GM12878 (cell line): ENCODE results near the gene C5AR2. TPM values are rescaled to one million over a fixed set of nuclear protein-coding genes. Genes with fewer than 3 reads are reported as not detected.

Source experiments
- ATAC-seq: fragments of 200-7000 bp; cut with Tn5 transposase; 3 replicates; pipeline ENCODE4 v1.9.1; 2020; ENCODE audit warnings: mild to moderate bottlenecking, moderate library complexity
- BruUV-seq: library from RNA; stranded (reverse); fragments of 400-500 nt; replicated peaks from 2 replicates; lab custom pipeline; 2021; lab: Mats Ljungman, UMichigan
- CTCF ChIA-PET: fragments of 300-600 bp; sonication (Branson Sonifier 250); formaldehyde crosslinking; extraction: SDS; loops from one replicate; lab custom pipeline; 2021; ENCODE audit warnings: inconsistent platforms; lab: Yijun Ruan, JAX
- POLR2A ChIA-PET: fragments of 350-600 bp; formaldehyde crosslinking; extraction: SDS; loops from one replicate; lab custom pipeline; 2021; ENCODE audit warnings: inconsistent platforms; lab: Charles Lee
- RAD21 ChIA-PET: fragments of 300-600 bp; sonication (Branson Sonifier 250); formaldehyde crosslinking; loops from one replicate; lab custom pipeline; 2023; ENCODE audit warnings: antibody characterized with exemption; ENCODE audit not compliant: unreplicated experiment; lab: Charles Lee
- SMC1A ChIA-PET: fragments of 300-600 bp; sonication (Branson Sonifier 250); formaldehyde crosslinking; loops from one replicate; lab custom pipeline; 2023; ENCODE audit not compliant: unreplicated experiment, uncharacterized antibody; lab: Charles Lee
- DNase-seq: peaks from one replicate; pipeline ENCODE4 v3.0.0-alpha.2; 2011; ENCODE audit warnings: low read depth, low spot score
- FAIRE-seq: peaks from 3 replicates; lab custom pipeline; 2011; peaks lifted over from hg19 to GRCh38; lab: Jason Lieb, UNC
- H2AFZ ChIP-seq: 2 replicates; pipeline ENCODE4 v1.6.0; 2011; ENCODE audit warnings: low read depth, low read length, control low read depth; ENCODE audit not compliant: control insufficient read depth
- H3K27ac ChIP-seq: 2 replicates; pipeline ENCODE4 v1.5.1; 2011; ENCODE audit warnings: control low read depth; ENCODE audit not compliant: control insufficient read depth, insufficient read depth
- H3K27me3 ChIP-seq, 2 experiments: replicated peaks in 1 of 2; 2 replicates each; pipeline versions ENCODE4 v1.6.0 to v1.6.1; 2011; ENCODE audit warnings: low read length in 1 of 2; ENCODE audit not compliant: control insufficient read depth in 2 of 2, insufficient read depth in 2 of 2
- H3K36me3 ChIP-seq, 2 experiments: 2 replicates each; pipeline ENCODE4 v1.5.1; 2011; ENCODE audit warnings: low read length in 1 of 2; ENCODE audit not compliant: control insufficient read depth in 2 of 2, insufficient read depth in 2 of 2
- H3K4me1 ChIP-seq: 2 replicates; pipeline ENCODE4 v1.6.1; 2011; ENCODE audit warnings: mild to moderate bottlenecking, low read length, moderate library complexity, mixed read lengths; ENCODE audit not compliant: control insufficient read depth, insufficient read depth
- H3K4me2 ChIP-seq: 2 replicates; pipeline ENCODE4 v1.6.0; 2011; ENCODE audit warnings: control low read depth; ENCODE audit not compliant: control insufficient read depth, insufficient read depth
- H3K4me3 ChIP-seq: fragments of 200-600 bp; sonication (generic); 2 replicates; pipeline ENCODE4 v1.5.1; 2016
- H3K79me2 ChIP-seq: 2 replicates; pipeline ENCODE4 v1.6.0; 2011; ENCODE audit warnings: low read length; ENCODE audit not compliant: control insufficient read depth, insufficient read depth
- H3K9ac ChIP-seq: 2 replicates; pipeline ENCODE4 v1.8.0; 2011; ENCODE audit warnings: low read length, control low read depth, mixed read lengths; ENCODE audit not compliant: control insufficient read depth, insufficient read depth
- H3K9me3 ChIP-seq: replicated peaks from 3 replicates; pipeline ENCODE4 v1.5.1; 2011; ENCODE audit warnings: mild to moderate bottlenecking, low read length; ENCODE audit not compliant: control insufficient read depth, insufficient read depth
- H4K20me1 ChIP-seq: 2 replicates; pipeline ENCODE4 v1.6.0; 2011; ENCODE audit not compliant: control insufficient read depth, insufficient read depth
- CBFB ChIP-seq: IDR thresholded peaks from 2 replicates; pipeline ENCODE4 v1.6.1; 2016; ENCODE audit warnings: antibody characterized with exemption, low read depth
- E4F1 ChIP-seq: fragments of 450-650 bp; IDR thresholded peaks from 2 replicates; pipeline ENCODE4 v1.6.1; 2018; ENCODE audit warnings: borderline replicate concordance, mild to moderate bottlenecking; ENCODE audit not compliant: partially characterized antibody
- MTA3 ChIP-seq: IDR thresholded peaks from 2 replicates; pipeline ENCODE4 v1.6.1; 2012; ENCODE audit warnings: low read length, inconsistent platforms, borderline replicate concordance
- NKRF ChIP-seq: fragments of 450-650 bp; conservative IDR thresholded peaks from 2 replicates; pipeline ENCODE4 v1.6.1; 2017; ENCODE audit warnings: mild to moderate bottlenecking, moderate library complexity
- ZNF217 ChIP-seq: fragments of 450-650 bp; IDR thresholded peaks from 2 replicates; pipeline ENCODE4 v1.6.1; 2017; ENCODE audit warnings: antibody characterized with exemption, mild to moderate bottlenecking
- ZNF687 ChIP-seq: fragments of 450-650 bp; IDR thresholded peaks from 2 replicates; pipeline ENCODE4 v1.6.1; 2017; ENCODE audit warnings: mild to moderate bottlenecking, moderate library complexity
- WGBS: methylation state at CpG from one replicate; pipeline ENCODE4 v1.1.6; 2016; ENCODE audit warnings: low lambda C conversion rate; ENCODE audit not compliant: insufficient replicate concordance, insufficient coverage; ENCODE audit errors: missing lambda C conversion rate; 5-methylcytosine and 5-hydroxymethylcytosine counted together
- in situ Hi-C: fragments of 300-500 bp; cut with MboI; formaldehyde crosslinking; loops from 9 replicates; pipeline ENCODE4 v1.14.3; 2018; ENCODE audit warnings: mixed read lengths
- intact Hi-C: fragments of 100-400 bp; cut with micrococcal nuclease; formaldehyde crosslinking; loops from one replicate; pipeline ENCODE4 v1.14.2; 2022; ENCODE audit not compliant: unreplicated experiment
- polyA plus RNA-seq, 11 experiments: library from polyadenylated mRNA; depleted of rRNA in 4 of 11; unstranded in 6 of 11; stranded (reverse) in 5 of 11; fragments of >200 nt; fragmentation: Nextera tagmentation in 4 of 11; fragmentation: Illumina TruSeq in 1 of 11; extraction: Ambion mirVana in 4 of 11; extraction: Trizol in 1 of 11; gene quantifications; 1 replicate in 1 of 11; 2 replicates in 10 of 11; pipeline versions ENCODE4 v1.2.1 to v1.2.3, GENCODE V29; 2011 to 2016; ENCODE audit warnings: inconsistent platforms in 2 of 11, missing spikeins in 2 of 11, low read depth in 1 of 11
- total RNA-seq, 4 experiments: library from RNA; depleted of rRNA in 3 of 4; stranded (reverse); fragments of >200 nt in 3 of 4; fragmentation: Illumina TruSeq in 1 of 4; extraction: Trizol in 1 of 4; gene quantifications; 2 replicates each; pipeline versions ENCODE4 v1.2.1 to v1.2.3, GENCODE V29; 2013 to 2021

C5AR2 gene
- total and polyA plus RNA-seq, 10 of the 15 experiments (the other 5 are each of a cell fraction or from before 2014, with no cell fraction given) = 0.01 TPM; not detected in 9

GRCh38 chr19:47319923-47320871 lies 11.8 kb upstream of the C5AR2 start (continued):
- no peak for TF ChIP-seq ZNF687
- TF ChIP-seq E4F1 = no peak

GRCh38 chr19:47321630-47322029 lies 10.3 kb upstream of the C5AR2 start:
- no peak overlapping the region for H3K4me3 ChIP-seq
- H3K9me3 ChIP-seq = no peaks in the 10 kb centered on the region; the same call in 2 of the 3 replicates
- ChIA-PET SMC1A (interaction anchor here (1.0 kb wide), 1 partner anchor 16 kb away, joined by 3 read pairs; no protein-coding TSS in a partner anchor), POLR2A (interaction anchor here (0.7 kb wide), 1 partner anchor 865 kb away, joined by 3 read pairs; no protein-coding TSS in a partner anchor), RAD21 (no interaction called here), CTCF (interaction anchor here (0.6 to 1.0 kb wide), 3 partner anchors 27 to 120 kb away, joined by 3 to 4 read pairs (median 3); partner anchors contain the start of gene DHX34)
- BruUV-seq = no TSS peak
- no peaks in the 10 kb centered on the region for H3K27me3 ChIP-seq
- no peak for TF ChIP-seq CBFB
- TF ChIP-seq NKRF = no peak
- TF ChIP-seq MTA3 = no peak
- no peak for TF ChIP-seq ZNF217
- no peak overlapping the region for H2AFZ ChIP-seq
- WGBS = 0% methylated on average over 1 of the region's 1 CpG
- no peaks in the 10 kb centered on the region for H3K36me3 ChIP-seq
- H3K27ac ChIP-seq = no peak overlapping the region
- ATAC-seq = no peak
- DNase-seq = no peak
- no peak overlapping the region for H3K9ac ChIP-seq
- no peaks in the 10 kb centered on the region for H3K4me1 ChIP-seq
- H4K20me1 ChIP-seq = no peaks in the 10 kb centered on the region
- intact Hi-C loops (no loop called here), in situ Hi-C loops (no loop called here)
- no peak overlapping the region for H3K4me2 ChIP-seq
- no peaks in the 10 kb centered on the region for H3K79me2 ChIP-seq
- FAIRE-seq = no peak
